Right cardiac atrium (tissue), 5 donors: ENCODE data around the gene PRSS53. TPM values are rescaled to one million over a fixed set of nuclear protein-coding genes. Genes with fewer than 3 reads are reported as not detected.
"Not testable (repeated sequence)": the region's sequence is repeated elsewhere in the genome, so short reads cannot be mapped to it uniquely, and the experiment has no call there.

Source experiments
- ATAC-seq, 2 donors: fragments of 200-7000 bp; cut with Tn5 transposase; one replicate each; pipeline versions ENCODE4 v1.8.0 to v1.9.1; 2020; ENCODE audit warnings: moderate library complexity in 2 of 2, mild to moderate bottlenecking in 1 of 2
- DNase-seq, 3 donors: peaks; one replicate each; pipeline ENCODE4 v3.0.0-alpha.2; 2020
- H3K27ac ChIP-seq: one replicate; pipeline ENCODE4 v1.5.1; 2013; ENCODE audit warnings: mild to moderate bottlenecking, low read length, control low read depth, moderate library complexity
- H3K27me3 ChIP-seq: one replicate; pipeline ENCODE4 v1.6.1; 2013; ENCODE audit not compliant: control insufficient read depth, insufficient read depth
- H3K4me1 ChIP-seq: one replicate; pipeline ENCODE4 v1.6.1; 2013; ENCODE audit warnings: low read length; ENCODE audit not compliant: control insufficient read depth, insufficient read depth
- H3K4me3 ChIP-seq: one replicate; pipeline ENCODE4 v1.5.1; 2013; ENCODE audit warnings: low read length, control low read depth
- H3K9me3 ChIP-seq: one replicate; pipeline ENCODE4 v1.6.1; 2013; ENCODE audit warnings: low read length; ENCODE audit not compliant: control insufficient read depth
- WGBS: extraction: QIAGEN DNeasy Blood & Tissue Kit; methylation state at CpG from one replicate; pipeline ENCODE4 v1.1.7; 2013; 5-methylcytosine and 5-hydroxymethylcytosine counted together
- intact Hi-C, 4 donors: fragments of 100-400 bp; cut with DNase I; formaldehyde crosslinking; loops; one replicate each; pipeline versions ENCODE4 v1.11.0 to v1.14.0; 2022 to 2023
- polyA plus RNA-seq: library from polyadenylated mRNA; stranded (reverse); fragments of 200-250 nt; gene quantifications from one replicate; pipeline ENCODE4 v1.2.3, GENCODE V29; 2013
- total RNA-seq, 4 donors: library from RNA; stranded (reverse); fragmentation: NEBNext Ultra II Directional; extraction: Animal tissue kit (Norgen Biotek cat#: 25700); gene quantifications; one replicate each; pipeline ENCODE4 v1.2.1, GENCODE V29; 2021
- donor health status: healthy with polysubstance abuse.
- donor health status: DM: no; HTN: yes; CAD: no.
- donor health status: DM: no; HTN: no; CAD: no.
- donor health status: DM: no; HTN: yes; CAD: no; lungs with severe emphysema.
- donor health status: DM: yes; HTN: yes; CAD: no.

The PRSS53 gene
- total and polyA plus RNA-seq, 5 donors = 0.36 to 1.5 (median 0.79) TPM

- H3K4me3 ChIP-seq = no peak overlapping the region
- H3K4me1 ChIP-seq = peaks cover 2% of the 10 kb centered on the region
- no peaks in the 10 kb centered on the region for H3K9me3 ChIP-seq
- ATAC-seq = no peak
- H3K27ac ChIP-seq = no peak overlapping the region
- no peaks in the 10 kb centered on the region for H3K27me3 ChIP-seq
- WGBS = 94% methylated on average over 6 of the region's 6 CpGs
- peak in 2 of 3 donors; percentile 12 to 22 for DNase-seq
- intact Hi-C loops = no loop called here
Measured at GRCh38 chr16:31107465-31107867, 18.7 kb upstream of the PRSS53 start.

- peak in 1 of 3 donors; percentile 40 for DNase-seq
- WGBS = 93% methylated on average over 28 of the region's 28 CpGs
- Histone ChIP-seq H3K27me3 (no peaks in the 10 kb centered on the region), H3K4me3 (no peak overlapping the region), H3K27ac (no peak overlapping the region), H3K9me3 (no peaks in the 10 kb centered on the region), H3K4me1 (peaks cover 2% of the 10 kb centered on the region)
- ATAC-seq = no peak
- intact Hi-C loops = no loop called here
Measured at GRCh38 chr16:31106509-31107464, 18.0 kb upstream of the PRSS53 start.

- intact Hi-C loops = no loop called here
- Histone ChIP-seq H3K4me3 (no peak overlapping the region), H3K27ac (peak overlapping the region; percentile 71), H3K9me3 (no peaks in the 10 kb centered on the region), H3K27me3 (no peaks in the 10 kb centered on the region), H3K4me1 (peaks cover 2% of the 10 kb centered on the region)
- DNase-seq (peak; percentile 88 to 96 (median 96)), ATAC-seq (peak; percentile 82 to 83)
- WGBS = 15% methylated on average over 33 of the region's 33 CpGs
Measured at GRCh38 chr16:31105677-31106213, 17.0 kb upstream of the PRSS53 start.

GRCh38 chr16:31100876-31101641, 12.3 kb upstream of the PRSS53 start:
- H3K27ac ChIP-seq, H3K9me3 ChIP-seq, H3K27me3 ChIP-seq, intact Hi-C loops, H3K4me1 ChIP-seq, ATAC-seq, H3K4me3 ChIP-seq: not testable (repeated sequence)
- peak in 1 of 3 donors; percentile 21 for DNase-seq
- WGBS = 72% methylated on average over 13 of the region's 13 CpGs

DNA sequence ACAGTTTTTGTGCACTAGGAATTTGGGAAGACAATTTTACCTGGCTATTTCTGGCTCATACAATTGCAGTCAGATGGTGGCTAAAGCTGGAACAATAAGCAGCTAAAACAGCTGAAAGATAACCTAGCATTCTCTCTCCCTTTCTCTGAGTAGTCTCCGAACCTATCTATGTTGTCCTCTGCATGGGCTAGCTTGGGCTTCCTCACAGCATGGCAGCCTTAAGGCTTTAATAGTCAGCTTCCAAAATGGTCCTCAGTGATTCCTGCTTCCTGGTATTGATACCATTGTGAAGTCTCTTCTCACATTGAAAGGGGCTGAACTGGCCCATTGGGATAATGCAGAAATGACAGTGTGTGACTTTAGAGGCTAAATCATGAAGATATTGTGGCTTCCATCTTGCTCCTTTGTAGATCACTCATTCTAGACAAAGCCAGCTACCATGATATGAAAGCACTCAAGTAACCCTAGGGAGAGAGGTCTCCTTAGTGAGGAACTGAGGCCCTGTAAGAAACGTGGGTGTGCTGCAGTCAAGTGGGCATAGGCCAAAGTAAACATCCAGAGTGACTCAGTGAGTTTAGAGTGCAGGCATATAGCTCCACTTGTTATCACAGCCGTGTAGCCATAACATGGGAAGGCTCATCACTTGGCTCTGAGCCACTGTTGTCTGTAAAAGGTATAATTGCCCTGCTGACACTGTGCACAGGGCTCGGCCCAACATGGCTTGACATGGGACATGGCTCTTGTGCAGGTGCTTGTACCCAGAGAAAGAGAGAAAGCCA, 11.3 kb upstream of the PRSS53 start:
- Histone ChIP-seq H3K4me1 (no peaks in the 10 kb centered on the region), H3K4me3 (no peak overlapping the region), H3K9me3 (no peaks in the 10 kb centered on the region), H3K27me3 (no peaks in the 10 kb centered on the region), H3K27ac (no peak overlapping the region)
- WGBS = 56% methylated on average over 4 of the region's 4 CpGs
- ATAC-seq (no peak), DNase-seq (peak in 1 of 3 donors; percentile 22)
- intact Hi-C loops = no loop called here

DNA sequence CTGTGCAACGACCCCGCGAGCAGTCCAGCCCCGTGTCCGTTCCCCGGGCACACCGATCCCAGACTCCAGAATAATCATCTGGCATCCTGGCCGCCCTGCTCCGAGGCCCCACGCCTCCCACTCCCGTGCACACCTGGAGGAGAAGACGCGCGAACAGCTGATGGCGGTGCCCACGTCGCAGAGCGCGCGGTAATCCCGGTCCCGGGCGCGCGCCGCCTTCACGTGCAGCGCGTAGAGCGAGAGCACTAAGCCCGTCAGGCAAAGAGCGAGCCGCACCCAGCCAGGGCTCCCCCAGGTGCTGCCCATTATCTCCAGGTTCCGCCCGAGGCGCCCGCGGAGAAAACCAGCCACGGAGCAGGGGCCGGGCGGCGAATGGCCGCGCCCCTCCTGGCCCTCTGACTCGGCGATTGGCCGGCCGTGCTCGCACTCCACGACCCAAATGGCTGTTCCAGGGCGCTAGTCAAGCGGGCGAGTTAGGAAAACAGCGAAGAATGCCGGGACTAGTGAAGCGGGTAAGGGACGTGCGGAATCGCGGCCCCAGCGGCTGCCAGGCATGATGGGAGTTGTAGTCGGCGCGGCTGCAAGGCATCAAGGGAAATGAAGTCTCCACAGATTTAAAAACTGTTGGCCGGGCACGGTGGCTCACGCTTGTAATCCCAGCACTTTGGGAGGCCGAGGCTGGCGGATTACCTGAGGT, 5.8 kb upstream of the PRSS53 start, which contains the start of gene VKORC1:
VKORC1 (minus strand) TSS at position 374 of the 697 bp plus-strand sequence; CDS start at position 306, 68 bp downstream.
- Histone ChIP-seq H3K9me3 (no peaks in the 10 kb centered on the region), H3K4me3 (peak within 1 kb of the TSS; percentile 53), H3K27ac (peak within 1 kb of the TSS; percentile 48), H3K4me1 (no peaks in the 10 kb centered on the region), H3K27me3 (no peaks in the 10 kb centered on the region)
- under 1% methylated on average over 69 of the region's 69 CpGs for WGBS
- intact Hi-C loops = no loop called here
- DNase-seq (peak; percentile 95 to 97 (median 97)), ATAC-seq (peak; percentile 97)

DNA sequence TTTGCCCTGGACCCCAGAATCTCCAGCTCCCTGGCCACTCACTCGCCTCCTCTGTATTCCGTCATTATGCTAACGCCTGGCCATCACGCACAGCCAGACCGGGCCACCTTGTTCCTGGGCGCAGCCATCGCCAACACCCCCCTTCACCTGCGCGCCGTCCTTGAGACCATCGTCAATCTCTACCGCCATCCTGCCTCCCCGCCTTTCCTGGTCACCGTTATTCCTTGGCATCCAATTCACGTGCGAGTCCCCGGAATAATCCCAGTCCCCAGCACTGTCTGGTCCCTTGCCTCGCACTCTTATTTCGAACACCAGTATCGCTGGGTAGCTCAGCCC, 5.3 kb upstream of the PRSS53 start:
- ATAC-seq (peak; percentile 7 to 32), DNase-seq (peak in 1 of 3 donors; percentile 54)
- peak overlapping the region; percentile 48 for H3K27ac ChIP-seq
- no peaks in the 10 kb centered on the region for H3K27me3 ChIP-seq
- WGBS = under 1% methylated on average over 20 of the region's 20 CpGs
- no peaks in the 10 kb centered on the region for H3K4me1 ChIP-seq
- peak overlapping the region; percentile 53 for H3K4me3 ChIP-seq
- intact Hi-C loops = no loop called here
- H3K9me3 ChIP-seq = no peaks in the 10 kb centered on the region

DNA sequence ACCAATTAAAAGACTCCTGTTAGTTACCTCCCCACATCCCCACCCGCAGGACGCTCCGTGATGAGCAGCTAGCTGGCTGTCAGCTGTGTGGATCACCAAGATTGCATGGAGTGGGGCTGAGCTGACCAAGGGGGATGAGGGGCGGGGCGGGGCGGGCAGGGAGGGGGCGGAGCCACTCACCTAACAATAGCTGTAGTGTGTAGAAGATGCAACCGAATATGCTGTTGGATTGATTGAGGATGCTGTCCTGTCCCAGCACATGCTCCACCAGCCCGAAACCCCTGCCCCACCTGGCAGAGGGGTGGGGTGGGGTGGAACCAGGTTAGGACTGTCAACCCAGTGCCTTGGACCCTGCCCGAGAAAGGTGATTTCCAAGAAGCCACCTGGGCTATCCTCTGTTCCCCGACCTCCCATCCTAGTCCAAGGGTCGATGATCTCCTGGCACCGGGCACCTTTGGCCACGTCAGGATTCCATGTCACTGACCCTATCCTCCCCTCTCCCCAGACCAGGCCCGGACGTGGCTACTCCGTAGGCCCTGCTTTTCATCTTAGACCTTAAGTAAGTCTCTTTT, 4.5 kb upstream of the PRSS53 start:
- no peak overlapping the region for H3K27ac ChIP-seq
- ATAC-seq = no peak
- no peaks in the 10 kb centered on the region for H3K4me1 ChIP-seq
- H3K9me3 ChIP-seq = no peaks in the 10 kb centered on the region
- intact Hi-C loops = no loop called here
- no peaks in the 10 kb centered on the region for H3K27me3 ChIP-seq
- no peak overlapping the region for H3K4me3 ChIP-seq
- peak in 2 of 3 donors; percentile 36 to 52 for DNase-seq
- WGBS = 37% methylated on average over 17 of the region's 17 CpGs

GRCh38 chr16:31092330-31092729, 3.6 kb upstream of the PRSS53 start:
- no peak overlapping the region for H3K4me3 ChIP-seq
- no peak for DNase-seq
- H3K27ac ChIP-seq = no peak overlapping the region
- intact Hi-C loops = no loop called here
- ATAC-seq = no peak
- no peaks in the 10 kb centered on the region for H3K4me1 ChIP-seq
- H3K27me3 ChIP-seq = no peaks in the 10 kb centered on the region
- 95% methylated on average over 5 of the region's 5 CpGs for WGBS
- H3K9me3 ChIP-seq = no peaks in the 10 kb centered on the region

DNA sequence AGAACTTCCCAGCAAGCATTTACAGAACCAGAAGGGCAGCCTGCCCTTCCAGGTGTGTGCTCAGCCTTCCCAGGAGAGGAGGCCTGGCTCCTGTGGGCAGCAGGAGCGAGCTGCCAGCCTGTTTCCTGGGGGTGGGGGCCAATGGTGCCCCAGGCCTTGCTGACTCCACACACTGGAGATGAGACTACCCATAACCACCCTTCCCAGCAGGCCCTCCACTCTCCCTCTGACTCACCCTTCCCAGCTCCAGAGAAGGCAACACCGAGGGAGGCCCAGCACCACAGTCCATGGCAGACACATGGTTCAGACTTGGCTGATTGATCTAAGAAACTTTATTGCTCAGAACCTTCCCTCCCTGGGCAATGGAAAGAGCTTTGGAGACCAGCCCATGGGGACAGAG, 1.8 kb upstream of the PRSS53 start:
- no peak for ATAC-seq
- DNase-seq = peak in 1 of 3 donors; percentile 5
- Histone ChIP-seq H3K4me1 (no peaks in the 10 kb centered on the region), H3K27ac (no peak overlapping the region), H3K27me3 (no peaks in the 10 kb centered on the region), H3K4me3 (no peak overlapping the region), H3K9me3 (no peaks in the 10 kb centered on the region)
- WGBS = 88% methylated on average over 2 of the region's 2 CpGs
- intact Hi-C loops = no loop called here
